ENCODE results near the gene RMND5A. TPM values are rescaled to one million over a fixed set of nuclear protein-coding genes. Genes with fewer than 3 reads are reported as not detected.

Gene RMND5A
- total RNA-seq, 2 donors from 2014 or later = 27.4 to 28.5 TPM

- TF ChIP-seq POLR2A (IDR thresholded peaks at IDR 0.05) = no peak
- TF ChIP-seq, protein P1, sequence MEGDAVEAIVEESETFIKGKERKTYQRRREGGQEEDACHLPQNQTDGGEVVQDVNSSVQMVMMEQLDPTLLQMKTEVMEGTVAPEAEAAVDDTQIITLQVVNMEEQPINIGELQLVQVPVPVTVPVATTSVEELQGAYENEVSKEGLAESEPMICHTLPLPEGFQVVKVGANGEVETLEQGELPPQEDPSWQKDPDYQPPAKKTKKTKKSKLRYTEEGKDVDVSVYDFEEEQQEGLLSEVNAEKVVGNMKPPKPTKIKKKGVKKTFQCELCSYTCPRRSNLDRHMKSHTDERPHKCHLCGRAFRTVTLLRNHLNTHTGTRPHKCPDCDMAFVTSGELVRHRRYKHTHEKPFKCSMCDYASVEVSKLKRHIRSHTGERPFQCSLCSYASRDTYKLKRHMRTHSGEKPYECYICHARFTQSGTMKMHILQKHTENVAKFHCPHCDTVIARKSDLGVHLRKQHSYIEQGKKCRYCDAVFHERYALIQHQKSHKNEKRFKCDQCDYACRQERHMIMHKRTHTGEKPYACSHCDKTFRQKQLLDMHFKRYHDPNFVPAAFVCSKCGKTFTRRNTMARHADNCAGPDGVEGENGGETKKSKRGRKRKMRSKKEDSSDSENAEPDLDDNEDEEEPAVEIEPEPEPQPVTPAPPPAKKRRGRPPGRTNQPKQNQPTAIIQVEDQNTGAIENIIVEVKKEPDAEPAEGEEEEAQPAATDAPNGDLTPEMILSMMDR (IDR thresholded peaks at IDR 0.05) = no peak
- intact Hi-C loops (cut with DNase I) = no loop called here
- H3K36me3 ChIP-seq (replicated peaks in 1 of 2; ENCODE audit: insufficient read depth in 1 of 2, low read depth in 2 of 2) = no peaks in the 10 kb centered on the region
- 38 to 50% methylated on average over 7 of the region's 7 CpGs for WGBS, 2 donors
- no peak overlapping the region for H3K4me3 ChIP-seq
- no peak overlapping the region for H3K27ac ChIP-seq
- ATAC-seq (no peak), DNase-seq (no peak)
- H3K27me3 ChIP-seq = peaks cover 0 to 22% of the 10 kb centered on the region in 2 donors
- peaks cover 0 to 4% (median 0%) of the 10 kb centered on the region in 3 donors for H3K9me3 ChIP-seq
- H3K4me1 ChIP-seq = peaks cover 28% of the 10 kb centered on the region
These were observed 71.5 kb downstream of the RMND5A start for GRCh38 chr2:86791573-86791972.

- H3K4me1 ChIP-seq = peaks cover 27% of the 10 kb centered on the region
- H3K36me3 ChIP-seq (replicated peaks in 1 of 2; ENCODE audit: insufficient read depth in 1 of 2, low read depth in 2 of 2) = no peaks in the 10 kb centered on the region
- H3K27me3 ChIP-seq = peaks cover 0 to 22% of the 10 kb centered on the region in 2 donors
- H3K4me3 ChIP-seq = no peak overlapping the region
- ATAC-seq (no peak), DNase-seq (no peak)
- TF ChIP-seq, protein P1 (IDR thresholded peaks at IDR 0.05) = no peak
- no peak for TF ChIP-seq POLR2A (IDR thresholded peaks at IDR 0.05)
- 70 to 89% methylated on average over 4 of the region's 4 CpGs for WGBS, 2 donors
- no peak overlapping the region for H3K27ac ChIP-seq
- peaks cover 0 to 12% (median 0%) of the 10 kb centered on the region in 3 donors for H3K9me3 ChIP-seq
- intact Hi-C loops (cut with DNase I) = no loop called here
These were observed 73.7 kb downstream of the RMND5A start for GRCh38 chr2:86793752-86794151.

DNA sequence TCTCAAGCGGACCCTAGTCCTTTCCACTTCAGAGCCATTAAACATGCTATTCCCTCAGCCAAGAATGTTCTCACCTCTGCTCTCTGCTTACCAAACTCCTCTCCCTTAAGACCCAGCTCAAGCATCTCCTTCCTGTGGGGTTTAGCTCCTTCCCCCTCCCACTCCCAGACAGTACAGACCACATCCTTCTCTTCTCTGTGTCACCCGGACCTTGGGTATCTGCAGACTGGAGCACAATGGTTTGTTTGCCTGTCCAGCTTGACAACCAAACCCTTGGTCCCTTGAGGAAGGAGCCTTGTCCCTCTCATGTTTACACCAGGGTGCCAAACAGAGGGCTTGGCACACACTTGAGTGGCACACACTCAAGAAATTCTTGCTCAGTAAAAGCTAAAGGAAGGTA lies 74.8 kb downstream of the RMND5A start:
- Histone ChIP-seq H3K27ac (no peak overlapping the region), H3K36me3 (replicated peaks in 1 of 2; ENCODE audit: insufficient read depth in 1 of 2, low read depth in 2 of 2) (no peaks in the 10 kb centered on the region), H3K4me1 (peaks cover 16% of the 10 kb centered on the region), H3K4me3 (no peak overlapping the region), H3K9me3 (peaks cover 0 to 12% (median 0%) of the 10 kb centered on the region in 3 donors), H3K27me3 (peaks cover 0 to 17% of the 10 kb centered on the region in 2 donors)
- intact Hi-C loops (cut with DNase I) = no loop called here
- no peak for ATAC-seq
- TF ChIP-seq POLR2A (IDR thresholded peaks at IDR 0.05) = no peak
- TF ChIP-seq, protein P1 (IDR thresholded peaks at IDR 0.05) = no peak
- WGBS, 2 donors = 72 to 76% methylated on average over 2 of the region's 2 CpGs
- no peak for DNase-seq

- TF ChIP-seq, protein P1 (IDR thresholded peaks at IDR 0.05) = no peak
- no peak for TF ChIP-seq POLR2A (IDR thresholded peaks at IDR 0.05)
- Histone ChIP-seq H3K9me3 (peaks cover 0 to 12% (median 0%) of the 10 kb centered on the region in 3 donors), H3K27me3 (no peaks in the 10 kb centered on the region), H3K27ac (no peak overlapping the region), H3K36me3 (replicated peaks in 1 of 2; ENCODE audit: insufficient read depth in 1 of 2, low read depth in 2 of 2) (no peaks in the 10 kb centered on the region), H3K4me1 (no peaks in the 10 kb centered on the region), H3K4me3 (no peak overlapping the region)
- ATAC-seq (no peak), DNase-seq (no peak)
- 81 to 83% methylated on average over 2 of the region's 2 CpGs for WGBS, 2 donors
- intact Hi-C loops (cut with DNase I) = no loop called here
These were observed 80.9 kb downstream of the RMND5A start for GRCh38 chr2:86800856-86801567.

Measured in body of pancreas (tissue), 4 donors.